Measurements from ENCODE around the gene SLC15A4. TPM values are rescaled to one million over a fixed set of nuclear protein-coding genes. Genes with fewer than 3 reads are reported as not detected.
"Not testable (repeated sequence)": the region's sequence is repeated elsewhere in the genome, so short reads cannot be mapped to it uniquely, and the experiment has no call there.

SLC15A4 gene
- total RNA-seq, 2 experiments from 2014 or later: 26.4 to 26.8 TPM

- peaks cover 49% of the 10 kb centered on the region for H3K36me3 Mint-ChIP-seq (ENCODE audit: low read depth)
- POLR2A ChIA-PET: interaction anchor here (1.6 kb wide), 1 partner anchor 13 kb away, joined by 6 read pairs; the partner anchor contains the start of gene SLC15A4
- no peaks in the 10 kb centered on the region for H3K27me3 Mint-ChIP-seq
- ATAC-seq: peak; percentile 82
- H3K4me1 Mint-ChIP-seq (ENCODE audit: low read depth): peaks cover 34% of the 10 kb centered on the region
- CTCF ChIA-PET: interaction anchor here (2.0 kb wide), 1 partner anchor 27 kb away, joined by 6 read pairs; no protein-coding TSS in a partner anchor
- intact Hi-C loops (cut with micrococcal nuclease): no loop called here
- H3K9me3 Mint-ChIP-seq: no peaks in the 10 kb centered on the region
- no peak for TF ChIP-seq CTCF (IDR thresholded peaks at IDR 0.05)
- peak; percentile 35 for DNase-seq
- no peak overlapping the region for H3K4me3 Mint-ChIP-seq
- H3K27ac Mint-ChIP-seq: peak overlapping the region; percentile 75
These were observed 13.3 kb downstream of the SLC15A4 start for GRCh38 chr12:128810182-128811127.

- POLR2A ChIA-PET: no interaction called here
- CTCF ChIA-PET: no interaction called here
- H3K4me3 Mint-ChIP-seq: no peak overlapping the region
- H3K27ac Mint-ChIP-seq: no peak overlapping the region
- H3K4me1 Mint-ChIP-seq (ENCODE audit: low read depth): peaks cover 28% of the 10 kb centered on the region
- peaks cover 50% of the 10 kb centered on the region for H3K36me3 Mint-ChIP-seq (ENCODE audit: low read depth)
- intact Hi-C loops (cut with micrococcal nuclease): no loop called here
- ATAC-seq (no peak), DNase-seq (no peak)
- H3K9me3 Mint-ChIP-seq: no peaks in the 10 kb centered on the region
- no peaks in the 10 kb centered on the region for H3K27me3 Mint-ChIP-seq
- no peak for TF ChIP-seq CTCF (IDR thresholded peaks at IDR 0.05)
These were observed 15.1 kb downstream of the SLC15A4 start for GRCh38 chr12:128808651-128809050.

GRCh38 chr12:128807161-128807724, 16.5 kb downstream of the SLC15A4 start:
- DNase-seq: no peak
- ChIA-PET POLR2A (interaction anchor here (2.1 kb wide), 1 partner anchor 17 kb away, joined by 6 read pairs; the partner anchor contains the start of gene SLC15A4), CTCF (no interaction called here)
- Mint-ChIP-seq H3K27ac (no peak overlapping the region), H3K4me3 (no peak overlapping the region), H3K27me3 (no peaks in the 10 kb centered on the region), H3K9me3 (no peaks in the 10 kb centered on the region), H3K4me1 (ENCODE audit: low read depth) (peaks cover 23% of the 10 kb centered on the region), H3K36me3 (ENCODE audit: low read depth) (peaks cover 50% of the 10 kb centered on the region)
- no peak for TF ChIP-seq CTCF (IDR thresholded peaks at IDR 0.05)
- ATAC-seq: no peak
- intact Hi-C loops (cut with micrococcal nuclease): no loop called here

GRCh38 chr12:128806573-128806972, 17.2 kb downstream of the SLC15A4 start:
- intact Hi-C loops (cut with micrococcal nuclease): no loop called here
- POLR2A ChIA-PET: interaction anchor here (0.6 to 2.1 kb wide), 2 partner anchors 17 to 111 kb away, joined by 3 to 6 read pairs; partner anchors contain the start of gene SLC15A4
- Mint-ChIP-seq H3K36me3 (ENCODE audit: low read depth) (peaks cover 49% of the 10 kb centered on the region), H3K4me1 (ENCODE audit: low read depth) (peaks cover 24% of the 10 kb centered on the region), H3K9me3 (no peaks in the 10 kb centered on the region), H3K27me3 (no peaks in the 10 kb centered on the region), H3K4me3 (no peak overlapping the region), H3K27ac (no peak overlapping the region)
- DNase-seq (no peak), ATAC-seq (no peak)
- CTCF ChIA-PET: no interaction called here
- no peak for TF ChIP-seq CTCF (IDR thresholded peaks at IDR 0.05)

GRCh38 chr12:128805406-128805805, 18.4 kb downstream of the SLC15A4 start:
- H3K27ac Mint-ChIP-seq; ATAC-seq; intact Hi-C loops (cut with micrococcal nuclease); H3K9me3 Mint-ChIP-seq; CTCF ChIA-PET; H3K4me3 Mint-ChIP-seq; DNase-seq; H3K27me3 Mint-ChIP-seq: not testable (repeated sequence)
- POLR2A ChIA-PET: interaction anchor here (2.1 kb wide), 1 partner anchor 19 kb away, joined by 6 read pairs; the partner anchor contains the start of gene SLC15A4
- Mint-ChIP-seq H3K36me3 (ENCODE audit: low read depth) (peaks cover 59% of the 10 kb centered on the region), H3K4me1 (ENCODE audit: low read depth) (peaks cover 20% of the 10 kb centered on the region)
